Suprapubic skin (tissue), 4 donors: ENCODE measurements around the gene TRNAU1AP.

Experiments
- CTCF ChIP-seq, 2 donors: fragments of 200-600 bp in 1 of 2; fragments of 450-650 bp in 1 of 2; sonication (generic) in 1 of 2; IDR thresholded peaks; one replicate each; pipeline ENCODE4 v1.5.1; 2016 to 2019; ENCODE audit warnings: antibody characterized with exemption in 2 of 2, mild to moderate bottlenecking in 1 of 2, moderate library complexity in 1 of 2
- POLR2A ChIP-seq, 2 donors: fragments of 450-650 bp; IDR thresholded peaks; one replicate each; pipeline ENCODE4 v1.6.1; 2017; ENCODE audit warnings: antibody characterized with exemption in 2 of 2, mild to moderate bottlenecking in 2 of 2, moderate library complexity in 2 of 2
- POLR2AphosphoS5 ChIP-seq, 3 donors: sonication (generic); formaldehyde crosslinking; IDR thresholded peaks; one replicate each; pipeline ENCODE4 v1.6.1; 2017; ENCODE audit warnings: antibody characterized with exemption in 3 of 3

- TF ChIP-seq POLR2A (IDR thresholded peaks at IDR 0.05): no peak
- TF ChIP-seq CTCF (IDR thresholded peaks at IDR 0.05): no peak
- TF ChIP-seq POLR2AphosphoS5 (IDR thresholded peaks at IDR 0.05): no peak
Observed at GRCh38 chr1:28518745-28519341, 34.0 kb upstream of the TRNAU1AP start.
